Psoas muscle (tissue), 8 donors: ENCODE results near the gene IFT81. TPM values are rescaled to one million over a fixed set of nuclear protein-coding genes. Genes with fewer than 3 reads are reported as not detected.
A peak's percentile ranks its signal among the peaks of the same experiment; 100 is the strongest.

Experiments used
- ATAC-seq, 4 donors: fragments of 200-7000 bp; cut with Tn5 transposase; one replicate each; pipeline ENCODE4 v1.9.1; 2020; ENCODE audit warnings: moderate library complexity in 3 of 4, mild to moderate bottlenecking in 2 of 4
- DNase-seq, 2 donors: peaks; one replicate each; pipeline ENCODE4 v3.0.0-alpha.2; 2020
- H3K27ac ChIP-seq: fragments of 200-600 bp; one replicate; pipeline ENCODE4 v1.8.0; 2022
- H3K27me3 ChIP-seq, 3 donors: fragments of 200-600 bp in 1 of 3; one replicate each; pipeline versions ENCODE4 v1.6.1 to v1.8.0; 2013 to 2022; ENCODE audit warnings: low read length in 2 of 3, mild to moderate bottlenecking in 2 of 3, moderate library complexity in 1 of 3; ENCODE audit not compliant: insufficient read depth in 3 of 3
- H3K36me3 ChIP-seq, 2 donors: fragments of 200-600 bp in 1 of 2; one replicate each; pipeline versions ENCODE4 v1.6.1 to v1.8.0; 2013 to 2022; ENCODE audit warnings: low read depth in 1 of 2, mild to moderate bottlenecking in 1 of 2, moderate library complexity in 1 of 2; ENCODE audit not compliant: insufficient read depth in 1 of 2
- H3K4me1 ChIP-seq: fragments of 200-600 bp; one replicate; pipeline ENCODE4 v1.8.0; 2022
- H3K4me3 ChIP-seq: fragments of 200-600 bp; one replicate; pipeline ENCODE4 v1.8.0; 2022; ENCODE audit warnings: mild to moderate bottlenecking
- H3K9me3 ChIP-seq: fragments of 200-600 bp; one replicate; pipeline ENCODE4 v1.8.0; 2022
- WGBS, 3 donors: extraction: QIAGEN DNeasy Blood & Tissue Kit; methylation state at CpG; one replicate each; pipeline versions ENCODE4 v1.1.6 to v1.1.7; 2013; 5-methylcytosine and 5-hydroxymethylcytosine counted together
- intact Hi-C, 2 donors: fragments of 100-400 bp; cut with DNase I; formaldehyde crosslinking; loops; one replicate each; pipeline versions ENCODE4 v1.11.0 to v1.14.2; 2022
- polyA plus RNA-seq, 3 donors: library from polyadenylated mRNA; stranded (reverse); fragments of 200-250 nt; gene quantifications; one replicate each; pipeline ENCODE4 v1.2.3, GENCODE V29; 2013
- total RNA-seq, 4 donors: library from RNA; stranded (reverse); fragmentation: NEBNext Ultra II Directional in 2 of 4; extraction: Animal tissue kit (Norgen Biotek cat#: 25700) in 2 of 4; gene quantifications; one replicate each; pipeline versions ENCODE4 v1.2.1 to v1.2.4, GENCODE V29; 2021 to 2023
- TF ChIP-seq, protein P1 (sequence below): fragments of 200-600 bp; IDR thresholded peaks from one replicate; pipeline ENCODE4 v1.8.0; 2022; ENCODE audit warnings: antibody characterized with exemption
- donor health status: healthy with polysubstance abuse.
- donor health status: DM: no; HTN: no; CAD: no; lungs with moderate emphysema.
- donor health status: Bipolar disorder and iron deficiency.
- donor health status: healthy.
- donor health status: DM: yes; HTN: yes; CAD: no.
- donor health status: DM: no; HTN: no; CAD: no.
- donor health status: DM: no; HTN: no; CAD: no.
- donor health status: DM: yes; HTN: yes; CAD: no.

The IFT81 gene
- total and polyA plus RNA-seq, 7 donors: 2.5 to 9.6 (median 4.9) TPM

DNA sequence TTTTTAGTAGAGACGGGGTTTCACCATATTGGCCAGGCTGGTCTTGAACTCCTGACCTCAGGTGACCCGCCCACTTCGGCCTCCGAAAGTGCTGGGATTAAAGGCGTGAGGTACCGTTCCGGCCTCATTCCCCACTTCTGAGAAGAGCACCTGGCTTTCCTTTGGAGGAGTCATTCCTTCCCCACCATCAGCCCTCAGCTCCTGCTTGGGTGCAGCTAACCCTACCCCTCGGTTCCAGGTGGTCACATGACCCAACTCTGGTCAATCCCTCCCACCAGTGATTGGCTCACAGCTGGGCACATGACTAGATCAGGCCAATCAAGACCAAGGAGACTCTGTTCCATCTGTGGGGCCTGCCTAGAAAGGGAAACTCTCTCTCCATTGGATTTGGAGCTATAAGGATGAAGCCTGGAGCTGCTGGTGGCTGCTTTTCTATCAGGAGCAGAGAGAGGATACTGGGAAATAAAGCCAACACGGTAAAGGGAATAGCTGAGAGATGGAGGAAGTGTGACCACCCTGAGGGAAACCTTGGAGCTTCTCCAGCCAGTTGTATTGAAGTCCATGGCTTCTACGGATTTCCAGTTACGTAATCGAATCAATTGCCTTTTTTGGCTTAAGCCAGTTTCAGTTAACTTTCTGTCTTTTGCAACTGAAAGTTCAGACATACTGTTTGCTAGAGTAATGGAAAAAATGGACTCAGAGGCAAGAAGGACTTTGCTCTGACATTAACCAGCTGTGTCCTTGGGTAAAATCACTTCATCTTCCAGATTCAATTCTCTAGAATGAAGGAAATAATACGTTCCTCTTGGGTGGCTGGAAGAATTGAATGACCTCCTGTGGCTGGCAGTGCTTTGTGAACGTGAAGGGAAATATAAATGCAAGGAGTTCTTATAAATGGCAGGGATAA is 19.7 kb upstream of the IFT81 start:
- TF ChIP-seq, protein P1, sequence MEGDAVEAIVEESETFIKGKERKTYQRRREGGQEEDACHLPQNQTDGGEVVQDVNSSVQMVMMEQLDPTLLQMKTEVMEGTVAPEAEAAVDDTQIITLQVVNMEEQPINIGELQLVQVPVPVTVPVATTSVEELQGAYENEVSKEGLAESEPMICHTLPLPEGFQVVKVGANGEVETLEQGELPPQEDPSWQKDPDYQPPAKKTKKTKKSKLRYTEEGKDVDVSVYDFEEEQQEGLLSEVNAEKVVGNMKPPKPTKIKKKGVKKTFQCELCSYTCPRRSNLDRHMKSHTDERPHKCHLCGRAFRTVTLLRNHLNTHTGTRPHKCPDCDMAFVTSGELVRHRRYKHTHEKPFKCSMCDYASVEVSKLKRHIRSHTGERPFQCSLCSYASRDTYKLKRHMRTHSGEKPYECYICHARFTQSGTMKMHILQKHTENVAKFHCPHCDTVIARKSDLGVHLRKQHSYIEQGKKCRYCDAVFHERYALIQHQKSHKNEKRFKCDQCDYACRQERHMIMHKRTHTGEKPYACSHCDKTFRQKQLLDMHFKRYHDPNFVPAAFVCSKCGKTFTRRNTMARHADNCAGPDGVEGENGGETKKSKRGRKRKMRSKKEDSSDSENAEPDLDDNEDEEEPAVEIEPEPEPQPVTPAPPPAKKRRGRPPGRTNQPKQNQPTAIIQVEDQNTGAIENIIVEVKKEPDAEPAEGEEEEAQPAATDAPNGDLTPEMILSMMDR: no peak
- intact Hi-C loops: loop anchor here (5.0 to 10.0 kb wide), 4 partner anchors 78 to 328 kb away; partner anchors contain the start of gene ATP2A2 (in 1 of the 2)
- DNase-seq: no peak
- H3K9me3 ChIP-seq: no peaks in the 10 kb centered on the region
- H3K27me3 ChIP-seq: no peaks in the 10 kb centered on the region
- H3K4me1 ChIP-seq: peaks cover 23% of the 10 kb centered on the region
- no peak overlapping the region for H3K4me3 ChIP-seq
- 80 to 87% (median 80%) methylated on average over 14 of the region's 14 CpGs for WGBS, 3 donors
- H3K27ac ChIP-seq: peak overlapping the region; percentile 25
- no peaks in the 10 kb centered on the region for H3K36me3 ChIP-seq
- no peak for ATAC-seq

DNA sequence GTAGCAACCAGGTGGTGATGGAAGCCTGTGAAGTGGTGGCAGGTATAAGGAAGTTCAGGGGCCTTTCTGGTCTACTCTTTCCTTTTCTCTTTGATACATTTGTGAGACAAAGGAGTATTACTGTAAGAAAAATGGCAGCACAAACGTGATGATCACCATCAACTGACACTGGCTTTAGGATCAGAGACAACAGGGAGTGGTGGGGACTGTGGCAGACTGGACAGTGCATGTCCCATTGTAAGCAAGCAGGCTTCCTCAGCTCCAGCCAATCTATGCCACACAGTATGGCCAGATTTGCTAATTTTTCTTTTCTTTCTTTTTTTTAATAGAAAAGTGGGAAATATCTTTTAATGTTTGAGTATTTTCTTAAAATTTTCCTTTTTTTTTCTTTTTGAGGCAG is 19.0 kb upstream of the IFT81 start:
- ATAC-seq (no peak), DNase-seq (no peak)
- TF ChIP-seq, protein P1: no peak
- H3K27me3 ChIP-seq: no peaks in the 10 kb centered on the region
- H3K36me3 ChIP-seq: no peaks in the 10 kb centered on the region
- H3K9me3 ChIP-seq: no peaks in the 10 kb centered on the region
- H3K27ac ChIP-seq: peak overlapping the region; percentile 25
- intact Hi-C loops: loop anchor here (5.0 to 10.0 kb wide), 2 partner anchors 170 to 177 kb away; partner anchors contain the start of gene ATP2A2 (in 1 of the 2)
- H3K4me1 ChIP-seq: peaks cover 29% of the 10 kb centered on the region
- H3K4me3 ChIP-seq: no peak overlapping the region
- 65 to 91% (median 66%) methylated on average over 1 of the region's 1 CpG for WGBS, 3 donors

DNA sequence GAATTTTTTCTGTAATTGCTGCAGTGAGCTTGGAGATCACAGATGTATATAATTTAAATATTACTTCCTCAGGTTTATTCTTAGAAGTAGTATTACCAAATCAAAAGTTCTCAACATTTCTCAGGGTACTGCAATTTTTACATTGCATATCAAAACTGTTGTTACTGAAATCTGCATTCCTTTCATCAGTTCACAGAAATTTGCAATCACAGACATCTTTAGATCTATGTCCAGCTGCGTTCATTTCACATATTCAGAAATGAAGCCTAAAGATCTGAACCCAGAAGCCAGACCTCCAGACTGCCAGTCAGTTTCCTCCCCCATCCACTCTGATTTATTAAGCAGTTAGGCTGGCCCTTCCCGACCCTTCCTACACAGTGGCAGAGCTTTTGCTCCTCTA is 18.2 kb upstream of the IFT81 start:
- Histone ChIP-seq H3K4me3 (no peak overlapping the region), H3K27me3 (no peaks in the 10 kb centered on the region), H3K27ac (no peak overlapping the region), H3K36me3 (no peaks in the 10 kb centered on the region), H3K9me3 (no peaks in the 10 kb centered on the region), H3K4me1 (peaks cover 25% of the 10 kb centered on the region)
- DNase-seq (no peak), ATAC-seq (no peak)
- 69 to 82% (median 73%) methylated on average over 2 of the region's 2 CpGs for WGBS, 3 donors
- TF ChIP-seq, protein P1: no peak
- intact Hi-C loops: loop anchor here (5.0 to 10.0 kb wide), 2 partner anchors 169 to 176 kb away; partner anchors contain the start of gene ATP2A2 (in 1 of the 2)

DNA sequence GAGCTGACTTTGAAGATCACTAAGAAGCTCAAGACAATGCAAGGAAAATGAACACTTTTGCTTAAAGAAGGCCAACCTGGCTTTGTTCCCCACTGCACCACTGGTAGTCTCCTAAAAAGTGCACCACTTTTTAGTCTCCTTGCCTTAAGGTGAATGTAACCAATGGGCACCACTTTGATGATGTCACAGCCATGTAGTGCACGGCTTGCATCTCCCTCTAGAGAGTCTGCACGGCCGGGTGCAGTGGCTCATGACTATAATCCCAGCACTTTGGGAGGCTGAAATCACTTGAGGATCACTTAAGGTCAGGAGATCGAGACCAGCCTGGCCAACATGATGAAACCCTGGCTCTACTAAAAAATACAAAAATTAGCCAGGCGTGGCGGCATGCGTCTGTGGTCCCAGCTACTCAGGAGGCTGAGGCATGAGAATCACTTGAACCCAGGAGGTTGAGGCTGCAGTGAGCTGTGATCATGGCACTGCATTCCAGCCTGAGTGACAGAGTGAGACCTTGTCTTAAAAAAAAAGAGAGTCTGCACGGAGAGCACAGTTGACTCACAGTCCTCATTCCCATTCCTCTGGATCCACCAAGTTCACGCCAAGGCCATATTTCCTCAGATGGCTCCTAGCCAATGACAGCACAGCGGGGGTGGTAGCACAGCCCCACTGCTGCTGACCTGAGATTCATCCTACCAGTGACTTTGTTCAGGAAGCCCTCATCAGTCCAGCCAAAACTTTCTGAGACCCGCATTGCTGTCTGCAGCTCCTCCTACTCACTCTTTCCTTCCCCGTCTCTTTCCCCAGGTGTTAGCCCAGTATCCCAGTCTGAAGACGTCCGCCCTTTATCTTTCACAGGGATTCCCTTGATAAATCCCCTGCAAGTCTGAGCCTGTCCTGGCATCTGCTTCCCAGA is 16.5 kb upstream of the IFT81 start:
- ATAC-seq (peak in 3 of 4 donors; percentile 29 to 58 (median 51)), DNase-seq (peak; percentile 65 to 67)
- intact Hi-C loops: loop anchor here (5.0 to 10.0 kb wide), 2 partner anchors 167 to 175 kb away; partner anchors contain the start of gene ATP2A2 (in 1 of the 2)
- WGBS, 3 donors: 53 to 63% (median 59%) methylated on average over 14 of the region's 14 CpGs
- Histone ChIP-seq H3K4me3 (no peak overlapping the region), H3K36me3 (no peaks in the 10 kb centered on the region), H3K27me3 (no peaks in the 10 kb centered on the region), H3K27ac (peak overlapping the region; percentile 81), H3K9me3 (no peaks in the 10 kb centered on the region), H3K4me1 (peaks cover 25% of the 10 kb centered on the region)
- TF ChIP-seq, protein P1: no peak
